AG08396 (cell line): Measurements from ENCODE around the gene ZDHHC1.

Source experiments
- DNase-seq: peaks from one replicate; pipeline ENCODE4 v3.0.0; 2012; ENCODE audit warnings: low spot score, mixed read lengths

Gene ZDHHC1

GRCh38 chr16:67447508-67448076 is 31.3 kb upstream of the ZDHHC1 start:
- DNase-seq: peak; percentile 53

GRCh38 chr16:67446968-67447507 is 30.8 kb upstream of the ZDHHC1 start:
- no peak for DNase-seq

- peak; percentile 18 for DNase-seq
These were observed 29.9 kb upstream of the ZDHHC1 start for GRCh38 chr16:67445913-67446907.

GRCh38 chr16:67445441-67445912 is 29.2 kb upstream of the ZDHHC1 start:
- DNase-seq: no peak

- no peak for DNase-seq
These were observed 28.8 kb upstream of the ZDHHC1 start for GRCh38 chr16:67445126-67445426.

GRCh38 chr16:67444259-67445125 is 28.2 kb upstream of the ZDHHC1 start:
- DNase-seq: no peak

GRCh38 chr16:67443265-67443664 is 27.0 kb upstream of the ZDHHC1 start:
- DNase-seq: no peak

GRCh38 chr16:67442581-67443255 is 26.4 kb upstream of the ZDHHC1 start:
- DNase-seq: no peak

- no peak for DNase-seq
These were observed 25.6 kb upstream of the ZDHHC1 start for GRCh38 chr16:67441907-67442306.

- no peak for DNase-seq
These were observed 25.0 kb upstream of the ZDHHC1 start for GRCh38 chr16:67441271-67441753.

GRCh38 chr16:67438824-67439393 is 22.6 kb upstream of the ZDHHC1 start:
- DNase-seq: no peak

GRCh38 chr16:67438098-67438791 is 22.0 kb upstream of the ZDHHC1 start:
- DNase-seq: no peak

GRCh38 chr16:67437513-67437912 is 21.2 kb upstream of the ZDHHC1 start:
- no peak for DNase-seq

- DNase-seq: no peak
These were observed 20.4 kb upstream of the ZDHHC1 start for GRCh38 chr16:67436640-67437193.

GRCh38 chr16:67435758-67436164 is 19.5 kb upstream of the ZDHHC1 start:
- no peak for DNase-seq

- no peak for DNase-seq
These were observed 16.9 kb upstream of the ZDHHC1 start for GRCh38 chr16:67433131-67433719.

GRCh38 chr16:67432506-67432890 is 16.2 kb upstream of the ZDHHC1 start:
- DNase-seq: peak; percentile 12

- peak; percentile 14 for DNase-seq
These were observed 15.7 kb upstream of the ZDHHC1 start for GRCh38 chr16:67431775-67432505.
